NB4 (cell line): ENCODE measurements around the gene C3.

Experiments
- CTCF ChIP-seq: IDR thresholded peaks from one replicate; pipeline ENCODE4 v1.5.1; 2012; ENCODE audit warnings: low read depth, low read length
- POLR2A ChIP-seq: IDR thresholded peaks from 2 replicates; pipeline ENCODE4 v1.6.1; 2011; ENCODE audit warnings: mild to moderate bottlenecking; ENCODE audit not compliant: insufficient read length; ENCODE audit errors: extremely low read depth

GRCh38 chr19:6736169-6736916 is 15.9 kb upstream of the C3 start:
- TF ChIP-seq CTCF: peak; percentile 45
- peak; percentile 38 for TF ChIP-seq POLR2A
